IPS-18c (cell line): ENCODE results near the gene TMEM190.
A peak's percentile ranks its signal among the peaks of the same experiment; 100 is the strongest.
"Not testable (repeated sequence)": the region's sequence is repeated elsewhere in the genome, so short reads cannot be mapped to it uniquely, and the experiment has no call there.

ENCODE experiments used
- H3K4me3 ChIP-seq: 2 replicates; pipeline ENCODE4 v1.7.0; 2013; ENCODE audit warnings: low read depth, mild to moderate bottlenecking, low read length, moderate library complexity; ENCODE audit not compliant: insufficient read depth
- H3K9me3 ChIP-seq: one replicate; pipeline ENCODE4 v1.6.1; 2013; ENCODE audit warnings: mild to moderate bottlenecking, low read length, moderate library complexity; ENCODE audit not compliant: control insufficient read depth, insufficient read depth

TMEM190 gene

DNA sequence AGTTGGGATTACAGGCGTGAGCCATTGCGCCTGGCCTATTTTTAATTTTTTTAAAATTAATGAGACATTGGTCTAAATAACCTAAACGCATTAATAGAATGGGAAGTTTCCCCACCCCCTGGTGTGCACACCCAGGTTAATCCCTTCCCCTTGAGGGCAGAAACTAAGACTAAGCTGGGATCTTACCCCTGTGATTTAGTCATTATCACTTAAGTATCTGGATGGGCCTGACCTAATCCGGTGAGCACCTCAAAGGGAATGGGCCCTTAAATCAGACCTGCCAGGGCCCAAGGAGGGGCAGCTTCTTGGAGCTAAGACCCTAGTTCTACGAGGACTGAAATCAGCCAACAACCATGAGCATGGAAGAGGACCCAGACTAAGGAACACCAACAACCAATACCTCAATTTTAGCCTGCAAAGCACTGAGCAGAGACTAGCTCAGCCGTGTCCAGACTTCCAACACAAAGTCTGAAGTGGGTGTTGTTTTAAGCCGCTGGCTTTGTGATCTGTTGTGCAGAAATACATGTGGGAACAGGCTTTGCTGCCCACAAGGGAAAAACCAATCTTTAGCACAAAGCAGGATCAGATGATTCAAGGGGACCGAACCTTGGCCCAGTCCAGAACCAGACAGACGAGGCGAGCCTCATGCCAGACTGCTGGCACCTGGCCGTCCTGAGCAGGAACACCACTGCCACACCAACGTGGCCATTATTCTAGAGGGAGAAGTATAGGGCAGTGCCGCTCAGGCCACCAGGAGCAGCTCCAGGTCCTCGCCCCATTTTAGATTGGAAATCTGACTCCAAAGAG lies 23.9 kb downstream of the TMEM190 start:
- Histone ChIP-seq H3K9me3 (peaks cover 2% of the 10 kb centered on the region), H3K4me3 (no peak overlapping the region)

DNA sequence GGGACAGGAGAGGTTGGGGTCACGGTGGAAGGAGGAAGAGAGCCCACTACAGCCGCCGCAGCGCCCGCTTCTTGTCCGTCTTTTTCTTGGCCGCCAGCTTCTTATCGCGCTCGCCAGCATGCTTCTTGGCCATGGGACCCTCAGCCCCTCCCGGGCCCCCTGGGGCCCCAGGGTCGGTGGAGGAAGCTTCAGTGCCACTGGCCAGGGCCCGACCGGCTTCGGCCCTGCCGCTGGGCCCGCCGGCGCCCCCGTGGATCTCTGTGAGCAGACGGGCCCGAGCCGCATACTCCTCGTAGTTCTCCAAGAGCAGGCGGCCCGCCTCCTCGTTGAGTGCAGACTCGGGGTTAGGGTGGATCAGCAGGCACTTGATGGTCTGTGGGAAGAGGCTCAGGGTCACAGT lies 24.8 kb downstream of the TMEM190 start:
- H3K9me3 ChIP-seq, H3K4me3 ChIP-seq: not testable (repeated sequence)

DNA sequence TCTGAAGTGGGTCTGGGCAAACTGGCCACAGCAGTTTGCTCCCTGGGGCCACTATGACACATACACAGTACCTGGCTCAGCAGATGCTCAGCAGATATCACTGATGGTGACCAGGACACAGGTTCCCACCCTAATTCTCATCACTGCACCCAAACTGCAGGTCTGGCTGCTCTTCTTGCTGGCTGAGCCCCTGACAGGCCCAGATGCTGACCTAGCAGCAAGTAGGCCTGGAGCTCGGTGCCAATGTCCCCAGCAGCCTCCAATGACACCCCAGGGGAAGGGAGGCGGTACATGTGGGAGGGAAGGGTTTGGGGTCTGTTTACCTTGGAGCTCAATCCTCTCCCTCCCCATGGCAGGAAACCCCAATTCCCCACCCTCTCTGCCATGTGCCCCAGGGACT lies 25.9 kb downstream of the TMEM190 start:
- no peak overlapping the region for H3K4me3 ChIP-seq
- peaks cover 2% of the 10 kb centered on the region for H3K9me3 ChIP-seq

DNA sequence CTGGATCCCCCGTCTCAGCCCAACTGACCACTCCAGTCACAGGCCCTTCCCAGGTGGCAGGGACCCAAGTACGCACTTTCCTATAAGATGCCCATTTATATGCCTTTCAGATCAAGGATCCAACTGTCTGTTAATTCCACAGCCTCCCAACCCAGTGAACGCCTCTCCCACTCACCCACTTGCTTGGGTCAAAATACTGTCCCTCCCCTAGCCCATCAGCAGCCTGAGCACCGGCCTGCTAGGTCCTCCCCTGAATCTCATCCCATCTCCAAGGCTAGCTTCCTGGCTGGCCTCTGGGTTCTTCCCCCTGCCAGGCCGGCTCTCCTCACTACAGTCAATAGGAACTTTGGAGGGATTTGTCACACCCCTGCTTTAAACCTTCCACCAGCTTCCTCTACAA lies 29.0 kb downstream of the TMEM190 start:
- peak overlapping the region; percentile 84 for H3K4me3 ChIP-seq

DNA sequence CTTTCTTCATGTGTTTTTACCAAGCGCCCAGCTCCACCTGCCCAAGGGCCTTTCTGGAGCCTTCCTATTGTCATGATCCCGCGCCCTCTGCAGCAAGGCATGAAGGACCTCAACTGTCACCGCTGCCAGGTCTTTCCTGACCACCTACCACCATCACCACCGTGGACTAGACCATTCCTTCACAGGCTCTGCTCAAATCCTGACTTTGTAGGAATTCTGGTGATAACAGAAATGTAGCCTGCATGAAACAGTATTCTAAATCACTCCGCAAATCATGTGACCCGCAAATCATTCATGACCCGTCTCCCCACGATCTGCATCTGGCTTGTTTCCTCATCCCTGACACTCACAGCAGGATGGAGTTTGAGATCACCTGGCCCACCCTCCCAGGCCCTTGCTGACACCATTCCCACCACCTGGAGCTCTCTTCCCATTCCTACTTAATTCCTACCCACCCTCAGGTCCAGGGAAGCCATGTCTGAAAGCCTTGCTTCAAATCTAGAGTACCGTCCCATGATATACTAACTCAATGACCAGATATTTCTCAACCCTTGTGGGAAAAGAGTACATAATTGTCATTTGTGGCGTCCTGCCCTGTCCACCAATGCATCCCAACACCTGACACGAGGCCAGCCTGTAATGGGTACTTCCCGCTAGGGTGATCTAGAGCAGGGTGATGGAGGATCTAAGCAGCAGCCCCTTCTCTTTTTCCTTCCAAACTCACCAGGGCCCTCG lies 29.6 kb downstream of the TMEM190 start:
- Histone ChIP-seq H3K4me3 (peak overlapping the region; percentile 84), H3K9me3 (peaks cover 7% of the 10 kb centered on the region)

More for the DNA sequence above, 29.0 kb downstream of the TMEM190 start:
- H3K9me3 ChIP-seq = peaks cover 7% of the 10 kb centered on the region

DNA sequence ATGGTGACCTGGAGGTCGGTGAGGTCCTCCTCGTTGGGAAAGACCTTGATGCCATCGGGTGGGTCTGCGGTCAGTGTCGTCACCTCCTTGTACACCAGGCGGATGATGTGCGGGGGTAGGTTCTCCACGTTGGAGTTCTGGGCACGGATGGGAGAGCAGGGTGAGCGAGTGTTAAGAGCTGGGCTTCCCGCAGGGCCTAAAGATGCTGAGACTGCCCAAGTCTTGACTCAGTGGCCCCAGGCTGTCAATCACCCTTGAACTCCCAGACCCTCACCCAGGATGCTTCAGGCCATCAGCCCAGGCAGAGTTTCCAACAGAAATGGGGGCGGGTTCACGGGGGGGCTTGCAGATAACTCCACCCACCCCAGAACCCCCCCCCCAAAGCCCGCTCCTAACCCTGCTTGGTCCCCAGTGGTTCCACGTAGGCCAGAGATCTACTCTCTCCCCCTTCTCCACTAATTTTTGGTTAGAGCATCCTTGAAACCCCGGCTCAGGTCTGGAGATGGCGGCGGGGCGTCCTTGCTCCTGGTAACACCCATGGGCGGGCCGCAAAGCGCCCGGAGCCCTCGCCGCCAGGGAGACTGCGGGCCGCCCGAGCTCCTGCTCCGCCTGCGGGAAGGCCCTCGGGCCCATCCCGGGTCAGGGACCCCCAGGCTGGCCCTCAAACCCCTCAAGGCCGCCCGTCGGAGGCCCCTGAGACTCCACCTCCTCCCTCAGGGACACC lies 30.4 kb downstream of the TMEM190 start:
- H3K9me3 ChIP-seq = peaks cover 7% of the 10 kb centered on the region
- peak overlapping the region; percentile 84 for H3K4me3 ChIP-seq

DNA sequence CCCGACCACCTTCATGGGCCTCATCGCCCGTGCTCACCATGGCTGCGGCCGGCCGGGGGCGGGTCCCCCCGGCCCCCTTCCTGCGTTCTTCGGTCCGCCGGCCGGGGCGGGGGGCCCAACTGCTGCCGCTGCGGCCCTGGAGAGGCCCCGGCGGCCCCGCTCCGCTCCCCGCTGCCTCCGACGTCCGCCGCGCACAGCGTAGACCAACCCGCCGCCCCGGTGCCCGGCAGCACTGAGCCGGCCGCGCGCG lies 30.8 kb downstream of the TMEM190 start, which contains the start of gene UBE2S:
UBE2S (minus strand) TSS at position 239 of the 250 bp plus-strand sequence; CDS start at position 40, 199 bp downstream.
- not testable (repeated sequence) for H3K9me3 ChIP-seq
- H3K4me3 ChIP-seq = peak within 1 kb of the TSS; percentile 84

DNA sequence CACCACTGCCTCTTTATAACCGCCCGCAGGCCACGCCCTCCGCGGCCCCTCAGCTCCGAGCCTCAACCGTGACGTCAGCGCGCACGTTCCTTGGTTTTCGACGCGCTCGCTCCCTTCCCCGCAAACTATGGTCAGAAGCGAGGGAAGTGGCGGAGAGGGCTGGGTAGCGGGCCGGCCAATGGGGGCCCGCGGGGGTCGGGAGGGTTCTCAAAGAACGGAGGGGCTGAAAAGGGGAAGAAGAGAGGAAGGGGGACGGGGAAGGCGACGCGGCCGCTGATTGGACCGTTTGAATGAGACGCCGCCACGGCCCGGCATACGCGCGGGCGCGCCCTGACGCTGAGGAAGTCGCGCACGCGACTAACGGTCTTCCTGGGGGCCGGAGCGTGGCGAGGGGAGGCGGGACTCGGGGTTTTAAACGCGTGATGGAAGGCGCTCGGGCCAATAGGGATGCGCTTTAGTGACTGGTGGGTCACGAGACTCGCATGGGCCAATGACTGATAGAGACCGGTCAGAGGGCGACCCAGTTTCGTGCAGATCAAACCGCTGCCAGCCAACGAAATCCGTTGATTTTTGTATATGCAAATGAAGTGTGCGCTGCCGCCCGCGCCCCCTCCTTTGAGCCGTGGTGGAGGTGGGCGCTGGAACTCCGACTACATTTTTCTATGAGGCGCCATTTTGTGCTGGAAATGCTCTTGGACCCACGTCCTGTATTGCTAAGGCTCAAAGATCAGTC lies 31.3 kb downstream of the TMEM190 start:
- Histone ChIP-seq H3K9me3 (peaks cover 7% of the 10 kb centered on the region), H3K4me3 (peak overlapping the region; percentile 84; the same call in 1 of the 2 replicates)

DNA sequence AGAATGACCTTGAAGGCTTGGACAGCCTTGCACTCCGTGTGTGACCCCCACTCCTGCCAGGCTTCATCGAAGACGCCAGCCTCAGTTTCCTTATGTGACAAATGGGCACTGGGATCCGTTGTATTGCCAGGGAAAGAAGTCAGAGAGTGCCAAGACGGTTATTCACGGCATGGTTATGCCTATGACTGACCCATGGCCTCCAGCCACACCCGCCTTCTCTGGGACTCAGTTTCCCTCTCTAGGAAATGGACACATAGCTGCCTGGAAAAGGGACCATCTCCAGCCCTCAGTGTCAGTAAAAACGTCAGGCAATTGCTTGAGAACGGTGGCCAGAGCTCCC lies 31.9 kb downstream of the TMEM190 start:
- H3K4me3 ChIP-seq = peak overlapping the region; percentile 32; the same call in 1 of the 2 replicates

DNA sequence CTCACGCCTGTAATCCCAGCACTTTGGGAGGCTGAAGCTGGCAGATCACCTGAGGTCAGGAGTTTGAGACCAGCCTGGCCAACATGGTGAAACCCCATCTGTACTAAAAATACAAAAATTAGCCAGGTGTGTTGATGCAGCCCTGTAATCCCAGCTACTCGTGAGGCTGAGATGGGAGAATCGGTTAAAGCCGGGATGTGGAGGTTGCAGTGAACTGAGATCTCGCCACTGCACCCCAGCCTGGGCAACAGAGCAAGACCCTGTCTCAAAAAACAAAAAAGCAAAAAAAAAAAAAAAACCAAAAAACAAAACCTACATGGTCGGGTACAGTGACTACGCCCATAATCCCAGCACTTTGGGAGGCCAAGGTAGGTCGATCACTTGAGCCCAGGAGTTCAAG lies 32.6 kb downstream of the TMEM190 start:
- H3K9me3 ChIP-seq, H3K4me3 ChIP-seq: not testable (repeated sequence)

More for the DNA sequence above, 31.9 kb downstream of the TMEM190 start:
- H3K9me3 ChIP-seq = peaks cover 5% of the 10 kb centered on the region

DNA sequence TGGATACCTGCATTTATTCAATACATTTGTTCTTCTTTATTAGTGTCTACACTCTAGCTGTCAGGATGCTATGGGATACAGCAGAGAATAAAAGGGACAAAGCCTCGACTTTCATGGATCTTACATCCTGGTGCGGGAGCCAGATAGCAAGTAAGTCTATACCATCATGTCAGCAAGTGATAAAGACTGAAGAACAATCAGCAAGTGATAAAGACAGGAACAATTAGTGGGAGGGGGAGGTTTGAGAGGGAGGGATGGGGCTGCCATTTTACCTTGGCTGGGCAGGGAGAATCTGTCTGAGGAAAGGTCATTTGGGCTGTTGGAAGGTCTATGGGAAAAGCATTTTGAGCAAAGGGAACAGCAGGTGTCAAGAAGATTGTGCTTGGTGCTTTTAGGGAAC lies 33.5 kb downstream of the TMEM190 start:
- Histone ChIP-seq H3K9me3 (peaks cover 5% of the 10 kb centered on the region), H3K4me3 (no peak overlapping the region)

DNA sequence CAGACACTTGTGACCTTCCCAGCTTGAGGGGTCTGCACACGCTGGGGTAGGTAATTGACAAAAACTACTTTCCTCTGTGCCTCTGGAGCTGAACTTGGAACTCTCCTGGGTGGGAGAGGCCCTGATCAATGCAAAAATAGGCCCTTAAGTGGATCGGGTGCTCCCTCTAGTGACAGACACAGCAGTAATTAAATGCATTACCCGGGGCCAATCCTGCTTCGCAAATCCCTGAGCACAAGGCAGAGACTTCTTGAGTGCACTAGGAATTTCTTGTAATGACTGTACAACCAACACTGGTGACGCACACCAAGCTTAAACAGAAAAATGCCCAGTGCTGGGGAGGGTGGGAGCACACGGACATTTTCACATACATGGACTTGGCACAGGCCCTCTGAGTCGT lies 41.6 kb downstream of the TMEM190 start:
- no peaks in the 10 kb centered on the region for H3K9me3 ChIP-seq
- no peak overlapping the region for H3K4me3 ChIP-seq

DNA sequence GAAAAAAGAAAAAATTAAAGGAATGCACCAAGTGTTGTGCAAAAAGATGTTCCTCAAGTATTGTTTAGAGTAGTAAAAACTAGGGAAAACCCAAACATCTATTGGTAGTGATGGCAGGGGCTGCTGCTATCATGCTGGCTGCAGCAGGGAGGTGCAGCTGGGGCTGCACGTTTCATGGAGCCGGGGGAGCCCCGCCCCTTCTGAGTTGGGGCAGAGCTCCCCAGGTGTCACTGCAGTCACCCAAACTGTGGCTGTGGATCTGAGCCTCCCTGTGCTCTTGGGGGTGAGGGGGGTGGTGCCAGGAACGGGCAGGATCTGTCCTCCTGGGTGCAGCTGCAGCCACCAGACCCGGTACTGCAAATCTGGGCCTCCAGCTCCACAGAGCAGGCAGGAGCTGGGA lies 42.5 kb downstream of the TMEM190 start:
- Histone ChIP-seq H3K4me3 (no peak overlapping the region), H3K9me3 (no peaks in the 10 kb centered on the region)

DNA sequence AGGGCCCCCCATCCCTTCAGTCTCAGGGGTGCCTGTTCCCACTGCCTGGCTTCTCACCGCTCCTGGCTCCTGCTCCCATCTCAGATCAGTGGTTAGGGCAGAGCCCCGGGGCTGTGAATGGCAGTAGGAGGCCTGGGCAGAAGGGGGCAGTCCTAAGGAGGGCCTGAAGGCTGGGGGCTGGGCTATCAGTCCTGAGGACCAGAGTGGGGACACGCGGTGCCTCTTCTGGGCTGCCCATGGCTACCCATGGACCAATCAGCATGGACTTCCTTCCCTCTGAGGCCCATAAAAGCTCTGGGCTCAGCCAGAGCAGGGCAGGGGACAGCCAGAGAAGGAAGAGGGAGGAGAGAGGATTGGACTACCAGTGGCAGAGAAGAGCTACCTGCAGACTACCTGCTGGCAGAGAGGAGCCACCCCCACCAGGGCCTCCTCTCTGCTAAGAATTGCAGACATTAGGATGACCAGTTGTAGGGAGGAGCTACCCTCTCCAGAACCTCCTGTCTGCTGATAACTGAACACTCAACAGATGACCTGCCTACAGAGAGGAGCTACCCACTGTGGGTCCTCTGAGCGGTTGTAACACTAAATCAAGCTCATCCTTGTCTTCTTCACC lies 43.1 kb downstream of the TMEM190 start:
- Histone ChIP-seq H3K4me3 (no peak overlapping the region), H3K9me3 (no peaks in the 10 kb centered on the region)

DNA sequence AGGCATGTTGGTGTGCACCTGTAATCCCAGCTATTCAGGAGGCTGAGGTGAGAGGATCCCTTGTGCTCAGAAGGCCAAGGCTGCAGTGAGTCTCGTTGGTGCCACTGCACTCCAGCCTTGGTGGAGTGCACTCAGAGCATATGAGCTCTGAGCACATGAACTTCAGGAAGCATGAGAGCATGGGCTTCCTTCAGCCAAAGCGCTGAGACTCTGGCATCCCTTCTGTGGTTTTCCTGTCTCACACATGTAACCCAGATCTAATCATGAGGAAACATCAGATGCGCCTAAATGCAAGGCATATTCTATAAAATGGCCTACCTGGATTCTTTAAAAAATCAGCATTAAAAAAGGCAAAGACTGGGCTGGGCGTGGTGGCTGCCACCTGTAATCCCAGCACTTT lies 44.7 kb downstream of the TMEM190 start:
- not testable (repeated sequence) for H3K9me3 ChIP-seq, H3K4me3 ChIP-seq

DNA sequence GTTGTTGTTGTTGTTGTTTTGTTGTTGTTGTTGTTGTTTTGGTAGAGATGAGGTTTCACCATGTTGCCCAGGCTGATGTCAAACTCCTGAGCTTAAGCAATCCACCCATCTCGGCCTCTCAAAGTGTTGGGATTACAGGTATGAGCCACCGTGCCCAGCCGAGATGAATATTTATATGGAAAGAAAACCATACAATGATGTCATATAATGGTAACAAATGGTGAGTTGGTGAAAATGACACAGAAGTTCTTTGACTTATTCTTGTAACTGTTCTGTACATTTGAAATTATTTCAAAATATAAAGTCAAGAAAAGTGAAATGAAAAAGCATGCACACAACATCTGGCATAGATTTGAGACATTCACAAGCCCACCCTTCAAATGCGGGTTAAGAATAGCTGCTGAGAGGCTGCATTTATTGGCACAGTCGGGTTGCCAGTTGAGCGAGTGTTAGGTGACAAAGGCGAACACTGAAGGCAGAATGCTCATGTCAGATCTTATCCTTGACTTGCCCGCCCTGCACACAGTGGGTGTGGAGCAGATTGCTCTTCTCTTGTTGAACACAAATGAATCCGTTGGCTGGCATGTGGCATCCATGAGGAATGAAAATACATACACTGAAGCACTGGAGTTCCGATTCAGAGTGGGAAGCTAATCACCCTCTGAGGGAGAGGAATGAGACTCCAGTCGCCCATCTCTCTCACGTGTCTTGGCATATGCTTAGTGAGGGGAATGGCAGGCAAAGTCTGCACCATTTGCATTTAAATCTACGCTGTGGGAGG lies 46.8 kb downstream of the TMEM190 start:
- Histone ChIP-seq H3K9me3 (no peaks in the 10 kb centered on the region), H3K4me3 (no peak overlapping the region)
